AG10803 (cell line): Measurements from ENCODE around the gene UMODL1.

Experiments
- DNase-seq: peaks from one replicate; pipeline ENCODE4 v3.0.0; 2010; ENCODE audit warnings: low read depth
- H3K4me3 ChIP-seq: 2 replicates; pipeline ENCODE4 v1.5.1; 2011; ENCODE audit warnings: mild to moderate bottlenecking, low read length, control low read depth
- CTCF ChIP-seq: conservative IDR thresholded peaks from 2 replicates; pipeline ENCODE4 v1.5.1; 2011; ENCODE audit warnings: mild to moderate bottlenecking, low read length, control low read depth, inconsistent platforms

UMODL1 gene

GRCh38 chr21:42147386-42148020, 76.4 kb downstream of the UMODL1 start:
- no peak for DNase-seq
- no peak overlapping the region for H3K4me3 ChIP-seq
- TF ChIP-seq CTCF = no peak

GRCh38 chr21:42148097-42148496, 77.0 kb downstream of the UMODL1 start:
- H3K4me3 ChIP-seq = no peak overlapping the region
- no peak for TF ChIP-seq CTCF
- no peak for DNase-seq

GRCh38 chr21:42148584-42148983, 77.5 kb downstream of the UMODL1 start:
- no peak overlapping the region for H3K4me3 ChIP-seq
- no peak for DNase-seq
- TF ChIP-seq CTCF = no peak

GRCh38 chr21:42149656-42150473, 78.7 kb downstream of the UMODL1 start:
- no peak for TF ChIP-seq CTCF
- no peak for DNase-seq
- no peak overlapping the region for H3K4me3 ChIP-seq

GRCh38 chr21:42150474-42151085, 79.5 kb downstream of the UMODL1 start:
- TF ChIP-seq CTCF = no peak
- no peak for DNase-seq
- H3K4me3 ChIP-seq = no peak overlapping the region

GRCh38 chr21:42151148-42151947, 80.2 kb downstream of the UMODL1 start:
- no peak for TF ChIP-seq CTCF
- H3K4me3 ChIP-seq = no peak overlapping the region
- no peak for DNase-seq
